Uterus (tissue), 4 donors: Measurements from ENCODE around the gene TOM1L1. TPM values are rescaled to one million over a fixed set of nuclear protein-coding genes. Genes with fewer than 3 reads are reported as not detected.
A peak's percentile ranks its signal among the peaks of the same experiment; 100 is the strongest.

Experiments
- DNase-seq, 2 donors: peaks; one replicate each; pipeline ENCODE4 v3.0.0-alpha.2; 2019 to 2020
- H3K27ac ChIP-seq, 2 donors: fragments of 200-600 bp; sonication (generic); 1 replicate in 1 of 2; 2 replicates in 1 of 2; pipeline ENCODE4 v1.5.1; 2016 to 2018
- H3K27me3 ChIP-seq, 2 donors: fragments of 200-600 bp; sonication (generic); one replicate each; pipeline ENCODE4 v1.5.1; 2018 to 2019; ENCODE audit warnings: control low read depth in 1 of 2
- H3K36me3 ChIP-seq, 2 donors: fragments of 200-600 bp; sonication (generic); one replicate each; pipeline ENCODE4 v1.5.1; 2019; ENCODE audit warnings: control low read depth in 1 of 2
- H3K4me1 ChIP-seq, 2 donors: fragments of 200-600 bp; sonication (generic); one replicate each; pipeline ENCODE4 v1.5.1; 2018 to 2019; ENCODE audit warnings: control low read depth in 1 of 2
- H3K4me3 ChIP-seq, 2 donors: fragments of 200-600 bp; sonication (generic); 1 replicate in 1 of 2; 2 replicates in 1 of 2; pipeline ENCODE4 v1.5.1; 2018 to 2019; ENCODE audit warnings: mild to moderate bottlenecking in 1 of 2
- H3K9me3 ChIP-seq, 2 donors: fragments of 200-600 bp; sonication (generic); one replicate each; pipeline ENCODE4 v1.5.1; 2019; ENCODE audit warnings: control low read depth in 1 of 2
- POLR2A ChIP-seq, 2 donors: fragments of 450-650 bp; IDR thresholded peaks; one replicate each; pipeline ENCODE4 v1.6.1; 2016; ENCODE audit warnings: antibody characterized with exemption in 2 of 2, mild to moderate bottlenecking in 1 of 2, moderate library complexity in 1 of 2
- intact Hi-C: fragments of 100-400 bp; cut with DNase I; formaldehyde crosslinking; loops from one replicate; pipeline ENCODE4 v1.15.1; 2023; ENCODE audit warnings: low total_unique reads
- total RNA-seq, 4 donors: library from RNA; depleted of rRNA in 3 of 4; stranded (reverse); fragments of >200 nt in 3 of 4; gene quantifications; one replicate each; pipeline versions ENCODE4 v1.1.0 to v1.2.4, GENCODE V29; 2014 to 2023
- TF ChIP-seq, protein P1 (sequence below), 4 experiments: fragments of 200-600 bp in 2 of 4; fragments of 450-650 bp in 2 of 4; sonication (generic) in 2 of 4; IDR thresholded peaks; one replicate each; pipeline ENCODE4 v1.5.1; 2016 to 2019; ENCODE audit warnings: antibody characterized with exemption in 4 of 4, mild to moderate bottlenecking in 2 of 4, moderate library complexity in 1 of 4
- donor health status: DM: yes; HTN: yes; CAD: no.

TOM1L1 gene
- total RNA-seq, 4 donors from 2014 or later, result 3.1 to 37.1 (median 20.9) TPM

DNA sequence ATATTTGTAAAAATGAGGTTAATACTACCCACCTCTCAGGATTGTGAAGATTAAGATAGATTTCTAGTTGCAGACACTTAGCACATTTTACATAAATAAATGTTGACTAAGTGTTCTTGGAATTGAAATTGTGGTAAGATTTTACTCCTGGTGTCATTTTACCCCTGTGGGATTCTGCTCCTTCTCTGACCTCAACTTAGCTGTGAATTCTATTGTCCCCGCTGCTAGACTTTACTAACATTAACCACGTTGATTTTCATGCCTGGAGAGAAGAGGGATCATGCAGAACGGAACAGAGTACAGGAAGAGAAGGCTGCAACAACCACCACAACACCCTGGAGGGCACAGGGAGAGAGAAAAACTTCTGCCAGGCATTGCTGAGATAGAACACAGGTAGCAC lies 2.1 kb upstream of the TOM1L1 start:
- H3K9me3 ChIP-seq, result no peaks in the 10 kb centered on the region
- H3K36me3 ChIP-seq, result no peaks in the 10 kb centered on the region
- no peak for TF ChIP-seq POLR2A (IDR thresholded peaks at IDR 0.05)
- TF ChIP-seq, protein P1, sequence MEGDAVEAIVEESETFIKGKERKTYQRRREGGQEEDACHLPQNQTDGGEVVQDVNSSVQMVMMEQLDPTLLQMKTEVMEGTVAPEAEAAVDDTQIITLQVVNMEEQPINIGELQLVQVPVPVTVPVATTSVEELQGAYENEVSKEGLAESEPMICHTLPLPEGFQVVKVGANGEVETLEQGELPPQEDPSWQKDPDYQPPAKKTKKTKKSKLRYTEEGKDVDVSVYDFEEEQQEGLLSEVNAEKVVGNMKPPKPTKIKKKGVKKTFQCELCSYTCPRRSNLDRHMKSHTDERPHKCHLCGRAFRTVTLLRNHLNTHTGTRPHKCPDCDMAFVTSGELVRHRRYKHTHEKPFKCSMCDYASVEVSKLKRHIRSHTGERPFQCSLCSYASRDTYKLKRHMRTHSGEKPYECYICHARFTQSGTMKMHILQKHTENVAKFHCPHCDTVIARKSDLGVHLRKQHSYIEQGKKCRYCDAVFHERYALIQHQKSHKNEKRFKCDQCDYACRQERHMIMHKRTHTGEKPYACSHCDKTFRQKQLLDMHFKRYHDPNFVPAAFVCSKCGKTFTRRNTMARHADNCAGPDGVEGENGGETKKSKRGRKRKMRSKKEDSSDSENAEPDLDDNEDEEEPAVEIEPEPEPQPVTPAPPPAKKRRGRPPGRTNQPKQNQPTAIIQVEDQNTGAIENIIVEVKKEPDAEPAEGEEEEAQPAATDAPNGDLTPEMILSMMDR (IDR thresholded peaks at IDR 0.05), result no peak
- H3K4me3 ChIP-seq, result no peak overlapping the region
- no peak for DNase-seq
- intact Hi-C loops, result no loop called here
- no peaks in the 10 kb centered on the region for H3K27me3 ChIP-seq
- H3K27ac ChIP-seq, result no peak overlapping the region
- no peaks in the 10 kb centered on the region for H3K4me1 ChIP-seq

DNA sequence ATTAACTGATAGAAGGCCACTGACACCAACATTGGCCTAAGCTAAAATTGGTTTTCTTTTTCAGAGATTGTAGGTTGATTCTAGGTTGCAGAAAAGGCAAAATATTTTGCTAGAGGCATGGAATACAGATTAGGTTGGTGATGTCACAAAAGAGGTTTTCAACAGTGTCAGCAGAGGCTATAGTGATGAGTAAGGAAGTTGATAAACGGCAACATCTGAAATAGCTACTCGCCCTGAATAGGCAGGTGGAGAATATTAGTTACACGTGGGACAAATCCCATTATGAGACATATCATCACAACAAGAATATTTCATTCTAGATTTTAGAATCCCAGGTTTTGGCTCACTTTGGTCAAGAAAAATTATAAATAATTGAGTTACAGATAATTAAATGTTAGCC lies 1.5 kb upstream of the TOM1L1 start:
- DNase-seq, result no peak
- H3K36me3 ChIP-seq, result no peaks in the 10 kb centered on the region
- no peak overlapping the region for H3K27ac ChIP-seq
- no peaks in the 10 kb centered on the region for H3K27me3 ChIP-seq
- H3K4me3 ChIP-seq, result no peak overlapping the region
- intact Hi-C loops, result no loop called here
- no peaks in the 10 kb centered on the region for H3K9me3 ChIP-seq
- TF ChIP-seq, protein P1 (IDR thresholded peaks at IDR 0.05), result no peak
- no peak for TF ChIP-seq POLR2A (IDR thresholded peaks at IDR 0.05)
- H3K4me1 ChIP-seq, result no peaks in the 10 kb centered on the region

DNA sequence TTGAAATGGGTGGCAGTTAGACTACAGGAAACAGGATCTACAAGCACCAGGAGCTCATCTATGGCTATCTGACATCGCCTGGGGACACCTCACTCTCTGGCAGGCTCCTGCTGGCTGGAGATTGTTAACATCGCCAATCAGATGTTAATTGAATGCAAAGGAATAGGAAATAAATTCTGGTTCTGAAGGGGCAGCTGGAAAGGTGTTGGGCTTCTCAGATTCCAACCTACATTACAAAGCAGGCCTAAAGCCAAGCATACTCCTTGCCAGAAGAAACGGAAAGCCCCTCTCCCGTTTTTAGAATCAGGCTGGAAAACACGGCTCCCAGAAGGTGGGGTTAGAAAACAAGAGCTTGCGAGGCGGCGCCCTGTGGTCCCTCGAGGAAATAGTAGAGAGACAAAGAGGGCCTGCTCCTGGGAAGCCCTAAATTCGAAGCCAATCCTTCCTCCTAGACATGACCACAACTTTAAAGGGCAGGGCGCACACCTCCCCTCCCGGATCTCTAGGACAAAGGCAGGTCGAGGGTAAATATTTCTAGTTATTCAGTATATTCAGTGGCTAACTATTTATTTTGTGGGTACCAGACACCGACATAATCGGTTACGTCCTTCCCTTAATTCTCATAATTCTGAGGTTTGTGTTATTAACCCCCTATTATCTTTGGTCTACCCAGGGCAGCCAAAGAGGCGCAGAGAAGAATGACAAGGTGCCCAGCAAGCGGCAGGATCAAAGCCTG lies 763 bp upstream of the TOM1L1 start:
- no peak for DNase-seq
- Histone ChIP-seq H3K36me3 (no peaks in the 10 kb centered on the region), H3K27ac (no peak overlapping the region), H3K4me3 (peak overlapping the region; percentile 35 to 43), H3K4me1 (no peaks in the 10 kb centered on the region), H3K9me3 (no peaks in the 10 kb centered on the region), H3K27me3 (no peaks in the 10 kb centered on the region)
- no peak for TF ChIP-seq POLR2A (IDR thresholded peaks at IDR 0.05)
- TF ChIP-seq, protein P1 (IDR thresholded peaks at IDR 0.05), result no peak
- intact Hi-C loops, result no loop called here

DNA sequence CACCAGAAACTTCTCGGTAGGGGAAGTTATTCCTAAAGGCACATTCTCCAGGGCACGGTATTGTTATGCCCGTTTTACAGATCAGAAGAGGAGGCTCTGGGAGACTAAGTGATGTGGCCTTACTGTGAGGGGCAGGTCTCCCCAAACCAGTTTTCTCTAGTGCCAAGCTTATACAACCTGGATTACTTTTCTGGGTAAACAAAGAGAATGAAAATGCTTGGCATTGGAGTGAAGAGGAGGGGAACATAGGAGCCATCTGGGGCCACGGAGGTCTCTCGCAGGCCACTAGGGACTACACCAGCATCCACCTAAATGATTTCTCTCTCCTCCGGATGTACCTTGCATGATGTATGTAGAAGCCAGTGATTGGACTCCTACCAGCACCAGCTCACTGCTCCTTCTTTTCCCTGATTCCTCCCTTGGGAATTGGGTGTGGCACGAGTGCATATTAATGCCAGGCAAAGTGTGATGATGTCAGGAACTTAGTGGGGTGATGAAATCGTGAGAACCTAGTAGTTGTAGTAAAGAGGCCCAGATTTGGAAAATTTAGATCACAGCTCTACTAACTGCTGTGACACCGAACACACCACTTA lies 674 bp downstream of the TOM1L1 start:
- no peak for TF ChIP-seq POLR2A (IDR thresholded peaks at IDR 0.05)
- TF ChIP-seq, protein P1 (IDR thresholded peaks at IDR 0.05), result no peak
- no peaks in the 10 kb centered on the region for H3K36me3 ChIP-seq
- peak overlapping the region; percentile 35 to 43 for H3K4me3 ChIP-seq
- H3K27me3 ChIP-seq, result no peaks in the 10 kb centered on the region
- intact Hi-C loops, result no loop called here
- no peak for DNase-seq
- H3K9me3 ChIP-seq, result no peaks in the 10 kb centered on the region
- H3K4me1 ChIP-seq, result no peaks in the 10 kb centered on the region
- H3K27ac ChIP-seq, result peak overlapping the region in 1 of 2 donors; percentile 17

DNA sequence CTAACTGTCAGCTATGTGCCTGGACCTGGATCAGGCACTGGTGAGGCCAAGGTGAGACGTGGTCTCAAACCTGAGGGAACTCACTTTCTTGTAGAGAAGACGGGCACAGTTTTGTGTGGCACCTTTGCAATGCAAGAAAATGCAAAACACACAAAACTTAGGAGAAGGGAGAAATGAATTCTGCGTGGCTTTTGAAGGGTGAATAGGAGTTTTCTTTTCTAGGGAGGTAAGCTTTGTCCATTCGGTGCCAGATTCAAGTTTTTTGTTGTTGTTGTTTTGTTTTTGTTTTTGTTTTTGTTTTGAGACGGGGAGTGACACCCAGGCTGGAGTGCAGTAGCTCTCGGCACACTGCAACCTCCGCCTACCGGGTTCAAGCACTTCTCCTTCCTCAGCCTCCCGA lies 1.4 kb downstream of the TOM1L1 start:
- DNase-seq, result no peak
- intact Hi-C loops, result no loop called here
- H3K4me1 ChIP-seq, result no peaks in the 10 kb centered on the region
- no peaks in the 10 kb centered on the region for H3K27me3 ChIP-seq
- H3K9me3 ChIP-seq, result no peaks in the 10 kb centered on the region
- H3K4me3 ChIP-seq, result no peak overlapping the region
- H3K36me3 ChIP-seq, result no peaks in the 10 kb centered on the region
- TF ChIP-seq, protein P1 (IDR thresholded peaks at IDR 0.05), result no peak
- no peak for TF ChIP-seq POLR2A (IDR thresholded peaks at IDR 0.05)
- H3K27ac ChIP-seq, result no peak overlapping the region
